22Rv1 (cell line): ENCODE results near the gene ZNF284.

Experiments
- H3K27ac ChIP-seq: fragments of 450-650 bp; 2 replicates; pipeline ENCODE4 v1.5.1; 2017
- CTCF ChIP-seq: fragments of 450-650 bp; IDR thresholded peaks from 2 replicates; pipeline ENCODE4 v1.5.1; 2017; ENCODE audit warnings: mild to moderate bottlenecking
- ZFX ChIP-seq: fragments of 450-650 bp; IDR thresholded peaks from 2 replicates; pipeline ENCODE4 v1.6.1; 2017; ENCODE audit warnings: antibody characterized with exemption, borderline replicate concordance

The ZNF284 gene

GRCh38 chr19:44072543-44073401 lies 813 bp downstream of the ZNF284 start:
- H3K27ac ChIP-seq, result no peak overlapping the region

GRCh38 chr19:44076325-44076724 lies 4.4 kb downstream of the ZNF284 start:
- TF ChIP-seq CTCF, result no peak
- no peak for TF ChIP-seq ZFX
- no peak overlapping the region for H3K27ac ChIP-seq

More at GRCh38 chr19:44072543-44073401, 813 bp downstream of the ZNF284 start:
- no peak for TF ChIP-seq ZFX
- peak; percentile 20 for TF ChIP-seq CTCF

DNA sequence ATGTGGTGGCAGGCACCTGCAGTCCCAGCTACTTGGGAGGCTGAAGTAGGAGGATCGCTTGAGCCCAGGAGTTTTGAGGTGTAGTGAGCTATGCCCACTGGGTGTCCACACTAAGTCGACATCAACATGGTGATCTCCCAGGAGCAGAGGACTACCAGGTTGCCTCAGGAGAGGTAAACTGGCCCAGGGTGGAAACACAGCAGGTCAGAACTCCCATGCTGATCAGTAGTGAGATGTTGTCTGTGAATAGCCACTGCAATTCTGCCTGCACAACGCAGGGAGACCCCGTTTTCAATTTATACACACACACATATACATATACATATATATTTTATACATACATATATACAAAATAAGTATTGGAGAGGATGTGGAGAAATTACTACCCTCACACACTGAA lies 20.1 kb downstream of the ZNF284 start:
- TF ChIP-seq ZFX (no peak), CTCF (no peak)
- no peak overlapping the region for H3K27ac ChIP-seq

- no peak for TF ChIP-seq CTCF
- no peak for TF ChIP-seq ZFX
- H3K27ac ChIP-seq, result peak within 1 kb of the TSS; percentile 53
Observed at GRCh38 chr19:44093931-44094765, 22.2 kb downstream of the ZNF284 start, which contains the start of gene ZNF224. Gene ZNF224, plus strand, starts transcription at chr19:44094361. Its CDS starts 3,513 bp downstream, at chr19:44097874.

DNA sequence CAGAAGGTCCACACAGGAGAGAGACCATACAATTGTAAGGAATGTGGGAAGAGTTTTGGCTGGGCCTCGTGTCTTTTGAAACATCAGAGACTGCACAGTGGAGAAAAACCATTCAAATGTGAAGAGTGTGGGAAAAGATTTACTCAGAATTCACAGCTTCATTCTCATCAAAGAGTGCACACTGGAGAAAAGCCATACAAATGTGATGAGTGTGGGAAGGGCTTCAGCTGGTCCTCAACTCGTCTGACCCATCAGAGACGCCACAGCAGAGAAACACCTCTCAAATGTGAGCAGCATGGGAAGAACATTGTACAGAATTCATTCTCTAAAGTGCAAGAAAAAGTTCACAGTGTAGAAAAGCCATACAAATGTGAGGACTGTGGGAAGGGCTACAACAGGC lies 35.8 kb downstream of the ZNF284 start:
- TF ChIP-seq ZFX (no peak), CTCF (no peak)
- H3K27ac ChIP-seq, result no peak overlapping the region

- H3K27ac ChIP-seq, result no peak overlapping the region
- no peak for TF ChIP-seq CTCF
- no peak for TF ChIP-seq ZFX
Observed at GRCh38 chr19:44109458-44109857, 37.5 kb downstream of the ZNF284 start.
